K562 (cell line): ENCODE measurements around the gene MFSD6. TPM values are rescaled to one million over a fixed set of nuclear protein-coding genes. Genes with fewer than 3 reads are reported as not detected.

Experiments used
- ATAC-seq: fragments of 200-7000 bp; cut with Tn5 transposase; 3 replicates; pipeline ENCODE4 v1.9.1; 2020; ENCODE audit warnings: moderate library complexity
- BruUV-seq: library from RNA; stranded (reverse); fragments of 400-500 nt; replicated peaks from 2 replicates; lab custom pipeline; 2021; lab: Mats Ljungman, UMichigan
- CTCF ChIA-PET: fragments of 300-600 bp; formaldehyde crosslinking; extraction: SDS; loops from one replicate; lab custom pipeline; 2021; ENCODE audit warnings: low intra/inter-chr PET ratio; lab: Yijun Ruan, JAX
- POLR2A ChIA-PET: fragments of 300-600, 350-650 bp; sonication (Branson Sonifier 250); formaldehyde crosslinking; extraction: SDS; loops from one replicate; lab custom pipeline; 2021; ENCODE audit warnings: antibody characterized with exemption, inconsistent platforms; lab: Yijun Ruan, JAX
- DNase-seq, 4 experiments: peaks; one replicate each; pipeline versions ENCODE4 v3.0.0 to v3.0.0-alpha.2; 2011 to 2018; ENCODE audit warnings: low spot score in 3 of 4, mixed read lengths in 3 of 4; ENCODE audit errors: extremely low read depth in 1 of 4
- FAIRE-seq: peaks from 2 replicates; lab custom pipeline; 2011; peaks lifted over from hg19 to GRCh38; lab: Jason Lieb, UNC
- H2AFZ ChIP-seq: 2 replicates; pipeline ENCODE4 v1.6.0; 2011; ENCODE audit warnings: low read depth, low read length, control low read depth, inconsistent platforms
- H3K27ac ChIP-seq: fragments of 200-600 bp; 3 replicates; pipeline ENCODE4 v1.8.0; 2011; ENCODE audit warnings: low read depth, mild to moderate bottlenecking, control low read depth, inconsistent platforms, low read length, moderate library complexity, mixed read lengths; ENCODE audit errors: extremely low read depth
- H3K27me3 ChIP-seq, 2 experiments: fragments of 300-600 bp in 1 of 2; 2 replicates in 1 of 2; 3 replicates in 1 of 2; pipeline versions ENCODE4 v1.6.0 to v1.8.0; 2011; ENCODE audit warnings: inconsistent platforms in 2 of 2, low read length in 2 of 2, mild to moderate bottlenecking in 1 of 2, mixed read lengths in 1 of 2, moderate library complexity in 1 of 2; ENCODE audit not compliant: control insufficient read depth in 2 of 2, insufficient read depth in 2 of 2
- H3K36me3 ChIP-seq: fragments of 300-600 bp; 3 replicates; pipeline ENCODE4 v1.8.0; 2011; ENCODE audit warnings: mild to moderate bottlenecking, low read length, inconsistent platforms; ENCODE audit not compliant: control insufficient read depth, insufficient read depth
- H3K4me1 ChIP-seq, 2 experiments: fragments of 200-600 bp in 1 of 2; replicated peaks in 1 of 2; 2 replicates in 1 of 2; 3 replicates in 1 of 2; pipeline versions ENCODE4 v1.5.1 to v1.8.0; 2011; ENCODE audit warnings: inconsistent platforms in 2 of 2, low read length in 2 of 2, mild to moderate bottlenecking in 1 of 2, mixed read lengths in 1 of 2, moderate library complexity in 1 of 2; ENCODE audit not compliant: control insufficient read depth in 2 of 2, insufficient read depth in 2 of 2
- H3K4me2 ChIP-seq: 2 replicates; pipeline ENCODE4 v1.6.1; 2011; ENCODE audit warnings: low read length, control low read depth, inconsistent platforms, mixed read lengths; ENCODE audit not compliant: insufficient read depth
- H3K4me3 ChIP-seq: fragments of 200-600 bp; sonication (generic), shearing (Covaris generic); 2 replicates; pipeline ENCODE4 v1.5.1; 2016; ENCODE audit warnings: control low read depth, inconsistent platforms
- H3K79me2 ChIP-seq: fragments of 200-600 bp; 3 replicates; pipeline ENCODE4 v1.8.0; 2011; ENCODE audit warnings: low read length, inconsistent platforms; ENCODE audit not compliant: control insufficient read depth, insufficient read depth
- H3K9ac ChIP-seq, 2 experiments: 2 replicates each; pipeline versions ENCODE4 v1.6.0 to v1.6.1; 2011; ENCODE audit warnings: low read depth in 2 of 2, low read length in 2 of 2, control low read depth in 1 of 2, inconsistent platforms in 1 of 2, mild to moderate bottlenecking in 1 of 2, mixed read lengths in 1 of 2; ENCODE audit not compliant: insufficient read depth in 1 of 2
- H3K9me1 ChIP-seq: one replicate; pipeline ENCODE4 v1.6.0; 2011; ENCODE audit warnings: inconsistent platforms, mild to moderate bottlenecking, low read length, moderate library complexity; ENCODE audit not compliant: control insufficient read depth, insufficient read depth
- H3K9me3 ChIP-seq: replicated peaks from 2 replicates; pipeline ENCODE4 v1.5.1; 2011; ENCODE audit warnings: low read depth, low read length, inconsistent platforms; ENCODE audit not compliant: control insufficient read depth, insufficient read depth
- H4K20me1 ChIP-seq: replicated peaks from 2 replicates; pipeline ENCODE4 v1.6.1; 2011; ENCODE audit warnings: low read length, inconsistent platforms, mixed read lengths; ENCODE audit not compliant: control insufficient read depth, insufficient read depth
- BRF2 ChIP-seq: IDR thresholded peaks from 3 replicates; pipeline ENCODE4 v1.6.1; 2011; ENCODE audit warnings: borderline replicate concordance, mild to moderate bottlenecking; ENCODE audit not compliant: insufficient read length, insufficient read depth
- C11orf30 ChIP-seq: fragments of 450-650 bp; IDR thresholded peaks from 2 replicates; pipeline ENCODE4 v1.6.1; 2016; ENCODE audit warnings: low read depth, mild to moderate bottlenecking
- CREB3L1 ChIP-seq: fragments of 450-650 bp; IDR thresholded peaks from 2 replicates; pipeline ENCODE4 v1.6.1; 2014; ENCODE audit warnings: low read depth, mild to moderate bottlenecking, moderate library complexity, borderline replicate concordance
- CREBBP ChIP-seq: IDR thresholded peaks from one replicate; pipeline ENCODE4 v1.6.1; 2012; ENCODE audit warnings: low read depth, mild to moderate bottlenecking, control low read depth, inconsistent platforms, low read length
- E2F1 ChIP-seq: sonication (generic); formaldehyde crosslinking; IDR thresholded peaks from 2 replicates; pipeline ENCODE4 v1.8.1; 2023; ENCODE audit warnings: mild to moderate bottlenecking, missing genetic modification reagents, moderate library complexity
- RBM34 ChIP-seq: fragments of 200-400 bp; formaldehyde crosslinking; IDR thresholded peaks from 2 replicates; pipeline ENCODE4 v1.6.1; 2018; ENCODE audit warnings: low read length, borderline replicate concordance; ENCODE audit not compliant: insufficient read depth
- SMAD3 ChIP-seq: fragments of 450-650 bp; formaldehyde crosslinking; conservative IDR thresholded peaks from 2 replicates; pipeline ENCODE4 v1.4.0; 2020; ENCODE audit warnings: mild to moderate bottlenecking
- SMARCA4 ChIP-seq: fragments of 450-650 bp; IDR thresholded peaks from 2 replicates; pipeline ENCODE4 v1.6.1; 2016
- SMARCC2 ChIP-seq: fragments of 450-650 bp; IDR thresholded peaks from 2 replicates; pipeline ENCODE4 v1.6.1; 2017; ENCODE audit warnings: antibody characterized with exemption, moderate library complexity, mild to moderate bottlenecking, low read depth
- ZSCAN32 ChIP-seq: fragments of 450-650 bp; formaldehyde crosslinking; IDR thresholded peaks from 2 replicates; pipeline ENCODE4 v1.4.0; 2020; ENCODE audit warnings: mild to moderate bottlenecking, moderate library complexity
- WGBS: fragments of 100-300 bp; shearing (Covaris generic); methylation state at CpG from one replicate; pipeline ENCODE4 v1.1.6; 2016; ENCODE audit warnings: low coverage, mixed read lengths; ENCODE audit not compliant: insufficient coverage; ENCODE audit errors: missing lambda C conversion rate; 5-methylcytosine and 5-hydroxymethylcytosine counted together
- in situ Hi-C: fragments of 300-500 bp; cut with MboI; formaldehyde crosslinking; loops from 4 replicates; pipeline ENCODE4 v1.15.0; 2018; ENCODE audit warnings: inconsistent platforms, mixed read lengths
- intact Hi-C: fragments of 100-400 bp; cut with micrococcal nuclease; formaldehyde crosslinking; loops from 2 replicates; pipeline ENCODE4 v1.14.2; 2022
- polyA plus RNA-seq, 8 experiments: library from polyadenylated mRNA; depleted of rRNA in 4 of 8; stranded (reverse) in 5 of 8; unstranded in 3 of 8; fragments of >200 nt; fragmentation: Nextera tagmentation in 2 of 8; fragmentation: Illumina TruSeq in 1 of 8; extraction: Ambion mirVana in 2 of 8; extraction: Trizol in 1 of 8; gene quantifications; 2 replicates each; pipeline versions ENCODE4 v1.2.1 to v1.2.3, GENCODE V29; 2011 to 2014; ENCODE audit warnings: inconsistent platforms in 1 of 8, missing spikeins in 1 of 8
- total RNA-seq, 7 experiments: library from RNA; depleted of rRNA in 6 of 7; stranded (reverse); fragments of >200 nt in 6 of 7; fragmentation: Illumina TruSeq in 2 of 7; extraction: Trizol in 2 of 7; gene quantifications; 2 replicates each; pipeline versions ENCODE4 v1.2.1 to v1.2.3, GENCODE V29; 2011 to 2021; ENCODE audit warnings: low replicate concordance in 1 of 7

Gene MFSD6
- total and polyA plus RNA-seq, 9 of the 15 experiments (the other 6 are each of a cell fraction or from before 2014, with no cell fraction given), result 1.1 to 7.9 (median 4.4) TPM

GRCh38 chr2:190545555-190546385 lies 137.6 kb downstream of the MFSD6 start:
- H3K27me3 ChIP-seq, result no peaks in the 10 kb centered on the region
- H3K4me1 ChIP-seq, result no peaks in the 10 kb centered on the region
- ATAC-seq (no peak), DNase-seq (no peak), FAIRE-seq (no peak)
- no peaks in the 10 kb centered on the region for H3K9me1 ChIP-seq
- no peak overlapping the region for H3K9ac ChIP-seq
- H3K79me2 ChIP-seq, result no peaks in the 10 kb centered on the region
- ChIA-PET CTCF (no interaction called here), POLR2A (no interaction called here)
- H3K27ac ChIP-seq, result no peak overlapping the region
- no TSS peak for BruUV-seq
- H2AFZ ChIP-seq, result no peak overlapping the region
- in situ Hi-C loops, result no loop called here
- 80% methylated on average over 5 of the region's 5 CpGs for WGBS
- H3K36me3 ChIP-seq, result no peaks in the 10 kb centered on the region
- no peak overlapping the region for H3K4me3 ChIP-seq
- peaks cover under 1% of the 10 kb centered on the region; the same call in 1 of the 2 replicates for H3K9me3 ChIP-seq
- no peaks in the 10 kb centered on the region for H4K20me1 ChIP-seq
- TF ChIP-seq E2F1 (CRISPR knock-in tag) (no peak), SMARCC2 (no peak), CREB3L1 (no peak), C11orf30 (no peak), CREBBP (no peak), ZSCAN32 (no peak), SMAD3 (CRISPR knock-in tag) (no peak), BRF2 (no peak), RBM34 (no peak), SMARCA4 (no peak)
- intact Hi-C loops, result no loop called here
- no peak overlapping the region for H3K4me2 ChIP-seq
